ENCODE data around the gene SVEP1. TPM values are rescaled to one million over a fixed set of nuclear protein-coding genes. Genes with fewer than 3 reads are reported as not detected.

SVEP1 gene
- total RNA-seq, 2 experiments from 2014 or later = not detected

DNA sequence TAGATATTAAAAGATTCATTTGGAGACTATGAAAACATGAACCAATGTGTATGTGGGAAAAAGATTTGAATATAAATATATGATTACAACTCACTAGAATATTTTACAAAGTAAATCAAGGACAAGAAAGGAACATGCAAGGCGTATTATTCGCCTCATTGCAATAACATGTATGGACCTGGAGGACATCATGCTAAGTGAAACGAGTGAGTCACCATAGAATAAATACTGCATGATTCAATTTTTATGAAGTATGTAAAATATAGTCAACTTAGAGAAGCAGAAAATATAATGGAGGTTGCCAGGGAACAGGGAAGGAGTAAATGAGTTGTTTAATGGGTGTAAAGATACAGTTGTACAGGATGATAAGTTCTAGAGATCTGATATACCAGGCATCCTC, 246.8 kb downstream of the SVEP1 start:
- ChIA-PET POLR2A (no interaction called here), CTCF (ENCODE audit: unreplicated experiment) (no interaction called here)
- TF ChIP-seq EZH2phosphoT487 (IDR thresholded peaks at IDR 0.05; ENCODE audit: borderline replicate concordance, low read depth, low read length) = no peak
- TF ChIP-seq, protein P1, sequence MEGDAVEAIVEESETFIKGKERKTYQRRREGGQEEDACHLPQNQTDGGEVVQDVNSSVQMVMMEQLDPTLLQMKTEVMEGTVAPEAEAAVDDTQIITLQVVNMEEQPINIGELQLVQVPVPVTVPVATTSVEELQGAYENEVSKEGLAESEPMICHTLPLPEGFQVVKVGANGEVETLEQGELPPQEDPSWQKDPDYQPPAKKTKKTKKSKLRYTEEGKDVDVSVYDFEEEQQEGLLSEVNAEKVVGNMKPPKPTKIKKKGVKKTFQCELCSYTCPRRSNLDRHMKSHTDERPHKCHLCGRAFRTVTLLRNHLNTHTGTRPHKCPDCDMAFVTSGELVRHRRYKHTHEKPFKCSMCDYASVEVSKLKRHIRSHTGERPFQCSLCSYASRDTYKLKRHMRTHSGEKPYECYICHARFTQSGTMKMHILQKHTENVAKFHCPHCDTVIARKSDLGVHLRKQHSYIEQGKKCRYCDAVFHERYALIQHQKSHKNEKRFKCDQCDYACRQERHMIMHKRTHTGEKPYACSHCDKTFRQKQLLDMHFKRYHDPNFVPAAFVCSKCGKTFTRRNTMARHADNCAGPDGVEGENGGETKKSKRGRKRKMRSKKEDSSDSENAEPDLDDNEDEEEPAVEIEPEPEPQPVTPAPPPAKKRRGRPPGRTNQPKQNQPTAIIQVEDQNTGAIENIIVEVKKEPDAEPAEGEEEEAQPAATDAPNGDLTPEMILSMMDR (conservative IDR thresholded peaks at IDR 0.05; ENCODE audit: low read length) = no peak
- intact Hi-C loops (cut with micrococcal nuclease; ENCODE audit: unreplicated experiment) = no loop called here
- DNase-seq (ENCODE audit: low spot score) = no peak
- Histone ChIP-seq H3K9me3 (ENCODE audit: low read length) (no peaks in the 10 kb centered on the region), H3K4me1 (ENCODE audit: insufficient read depth, low read length, poor library complexity, severe bottlenecking) (no peaks in the 10 kb centered on the region), H3K36me3 (ENCODE audit: insufficient read depth, low read length) (no peaks in the 10 kb centered on the region), H3K9me2 (ENCODE audit: insufficient read depth, low read length) (no peaks in the 10 kb centered on the region), H4K20me1 (ENCODE audit: insufficient read depth, low read length) (no peaks in the 10 kb centered on the region), H2AFZ (ENCODE audit: low read length) (no peak overlapping the region), H3K27ac (ENCODE audit: low read depth, low read length, poor library complexity, severe bottlenecking) (no peak overlapping the region), H3K4me2 (ENCODE audit: low read length) (no peak overlapping the region), H3K79me2 (ENCODE audit: insufficient read depth, low read depth, low read length) (no peaks in the 10 kb centered on the region), H3K4me3 (ENCODE audit: low read depth, low read length, poor library complexity, severe bottlenecking) (no peak overlapping the region)
- no TSS peak for BruUV-seq (replicated peaks)

DNA sequence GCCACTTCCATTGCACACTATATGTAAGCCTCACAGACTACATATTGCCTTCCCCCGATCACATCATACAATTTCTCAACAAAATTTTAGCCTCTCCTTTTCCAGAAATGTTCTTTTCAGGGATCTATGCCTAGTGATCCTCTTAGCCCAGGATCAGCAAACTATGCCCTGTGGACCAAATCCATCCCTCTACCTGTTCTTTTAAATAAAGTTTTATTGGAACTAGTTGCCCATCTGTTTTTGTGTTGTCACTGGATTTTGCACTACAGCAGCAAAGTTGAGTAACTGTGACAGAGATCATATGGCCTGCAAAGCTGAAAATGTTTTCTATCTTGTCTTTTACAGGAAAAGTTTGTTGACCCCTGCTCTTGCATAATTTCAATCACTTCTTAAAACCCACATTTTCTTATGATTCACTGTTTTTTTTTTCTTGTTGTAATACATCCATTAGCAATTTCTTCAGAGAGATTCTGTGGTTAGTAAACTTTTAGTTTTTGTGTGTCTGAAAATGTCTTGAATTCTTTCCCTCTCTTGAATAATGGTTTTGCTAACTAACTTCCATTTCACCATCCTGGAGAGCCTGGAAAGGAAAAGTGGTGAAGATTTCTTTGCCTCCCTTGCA, 248.9 kb downstream of the SVEP1 start:
- Histone ChIP-seq H3K79me2 (ENCODE audit: insufficient read depth, low read depth, low read length) (no peaks in the 10 kb centered on the region), H3K4me1 (ENCODE audit: insufficient read depth, low read length, poor library complexity, severe bottlenecking) (no peaks in the 10 kb centered on the region), H2AFZ (ENCODE audit: low read length) (no peak overlapping the region), H3K36me3 (ENCODE audit: insufficient read depth, low read length) (no peaks in the 10 kb centered on the region), H3K4me3 (ENCODE audit: low read depth, low read length, poor library complexity, severe bottlenecking) (no peak overlapping the region), H3K9me2 (ENCODE audit: insufficient read depth, low read length) (no peaks in the 10 kb centered on the region), H3K4me2 (ENCODE audit: low read length) (no peak overlapping the region), H3K27ac (ENCODE audit: low read depth, low read length, poor library complexity, severe bottlenecking) (no peak overlapping the region), H4K20me1 (ENCODE audit: insufficient read depth, low read length) (no peaks in the 10 kb centered on the region), H3K9me3 (ENCODE audit: low read length) (no peaks in the 10 kb centered on the region)
- intact Hi-C loops (cut with micrococcal nuclease; ENCODE audit: unreplicated experiment) = no loop called here
- TF ChIP-seq, protein P1 (conservative IDR thresholded peaks at IDR 0.05; ENCODE audit: low read length) = no peak
- no peak for TF ChIP-seq EZH2phosphoT487 (IDR thresholded peaks at IDR 0.05; ENCODE audit: borderline replicate concordance, low read depth, low read length)
- no TSS peak for BruUV-seq (replicated peaks)
- POLR2A ChIA-PET = no interaction called here
- DNase-seq (ENCODE audit: low spot score) = no peak
- CTCF ChIA-PET (ENCODE audit: unreplicated experiment) = no interaction called here

DNA sequence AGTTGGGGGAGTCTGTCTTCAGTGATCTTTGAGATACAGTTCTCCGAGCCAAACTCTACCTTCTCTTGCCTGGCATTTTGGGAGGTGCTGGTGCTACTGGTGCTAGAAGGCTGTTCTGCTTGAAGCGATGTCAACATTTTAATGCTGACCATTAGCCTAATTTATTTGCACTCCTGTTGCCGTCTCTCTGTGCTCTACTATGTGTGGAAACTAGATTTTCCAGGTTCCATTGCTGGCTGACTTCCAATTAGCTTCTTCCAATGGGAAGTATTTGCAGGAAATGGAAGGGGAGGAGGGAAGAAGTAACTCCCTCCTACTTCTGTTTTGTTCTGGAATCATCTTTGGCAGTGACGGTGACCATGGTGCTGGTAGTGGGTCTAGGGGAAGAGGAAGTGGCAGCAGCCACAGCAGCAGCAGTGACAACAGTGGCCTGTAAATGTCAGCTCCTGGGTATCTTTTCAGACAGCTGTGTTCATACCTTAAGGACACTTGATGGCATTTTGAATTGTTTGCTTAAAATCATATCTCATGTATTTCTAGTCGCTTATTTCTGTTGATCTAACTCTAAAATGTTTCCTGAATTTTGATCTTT, 249.8 kb downstream of the SVEP1 start:
- TF ChIP-seq, protein P1 (conservative IDR thresholded peaks at IDR 0.05; ENCODE audit: low read length) = no peak
- no peak for TF ChIP-seq EZH2phosphoT487 (IDR thresholded peaks at IDR 0.05; ENCODE audit: borderline replicate concordance, low read depth, low read length)
- CTCF ChIA-PET (ENCODE audit: unreplicated experiment) = no interaction called here
- Histone ChIP-seq H3K36me3 (ENCODE audit: insufficient read depth, low read length) (no peaks in the 10 kb centered on the region), H3K4me1 (ENCODE audit: insufficient read depth, low read length, poor library complexity, severe bottlenecking) (no peaks in the 10 kb centered on the region), H3K9me3 (ENCODE audit: low read length) (no peaks in the 10 kb centered on the region), H3K79me2 (ENCODE audit: insufficient read depth, low read depth, low read length) (no peaks in the 10 kb centered on the region), H3K9me2 (ENCODE audit: insufficient read depth, low read length) (no peaks in the 10 kb centered on the region), H3K27ac (ENCODE audit: low read depth, low read length, poor library complexity, severe bottlenecking) (no peak overlapping the region), H2AFZ (ENCODE audit: low read length) (no peak overlapping the region), H4K20me1 (ENCODE audit: insufficient read depth, low read length) (no peaks in the 10 kb centered on the region), H3K4me3 (ENCODE audit: low read depth, low read length, poor library complexity, severe bottlenecking) (no peak overlapping the region), H3K4me2 (ENCODE audit: low read length) (no peak overlapping the region)
- BruUV-seq (replicated peaks) = no TSS peak
- no peak for DNase-seq (ENCODE audit: low spot score)
- POLR2A ChIA-PET = no interaction called here
- intact Hi-C loops (cut with micrococcal nuclease; ENCODE audit: unreplicated experiment) = no loop called here
